Hematopoietic multipotent progenitor cell treated with erythropoietin and hydrocortisone succinate and interleukin-3 and kit ligand, for 17 days (in vitro differentiated cells): Measurements from ENCODE around the gene MYOM3.

Experiments used
- DNase-seq: peaks from one replicate; pipeline ENCODE4 v3.0.0-alpha.2; 2015; ENCODE audit warnings: low spot score

MYOM3 gene

DNA sequence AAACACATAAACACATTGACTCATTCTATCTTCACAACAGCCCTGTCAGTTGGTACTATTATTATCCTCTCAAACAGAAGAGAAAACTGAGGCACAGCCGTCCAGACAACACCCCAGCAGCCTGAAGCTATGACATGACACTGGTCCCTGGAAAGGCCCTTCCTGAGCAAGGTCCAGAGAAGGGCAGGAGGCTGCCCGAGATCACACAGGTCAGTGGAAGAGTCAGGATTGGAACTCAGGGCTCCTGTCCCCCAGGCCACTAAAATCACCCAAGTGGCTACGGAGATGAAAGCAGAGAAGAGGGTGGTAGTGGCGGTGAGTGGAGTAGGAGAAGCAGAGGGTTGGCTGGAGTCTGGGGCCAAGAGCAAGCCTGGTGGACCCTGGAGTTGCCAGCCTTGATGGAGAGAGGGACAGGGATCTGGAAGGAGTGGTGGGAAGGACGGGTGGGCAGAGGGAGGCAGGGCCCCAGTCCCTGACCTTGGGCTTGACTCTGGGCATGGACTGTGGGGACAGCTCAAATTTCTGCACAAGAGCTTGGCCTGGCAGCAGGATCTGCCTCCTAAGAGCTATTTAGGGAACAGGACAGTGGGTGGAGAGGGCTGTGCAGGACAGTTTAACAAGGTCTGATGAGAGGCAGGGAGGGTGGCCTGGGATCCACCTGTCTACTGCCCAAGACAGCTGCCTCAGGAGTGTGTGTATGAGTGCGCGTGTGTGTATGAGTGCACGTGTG is 15.8 kb downstream of the MYOM3 start:
- no peak for DNase-seq

DNA sequence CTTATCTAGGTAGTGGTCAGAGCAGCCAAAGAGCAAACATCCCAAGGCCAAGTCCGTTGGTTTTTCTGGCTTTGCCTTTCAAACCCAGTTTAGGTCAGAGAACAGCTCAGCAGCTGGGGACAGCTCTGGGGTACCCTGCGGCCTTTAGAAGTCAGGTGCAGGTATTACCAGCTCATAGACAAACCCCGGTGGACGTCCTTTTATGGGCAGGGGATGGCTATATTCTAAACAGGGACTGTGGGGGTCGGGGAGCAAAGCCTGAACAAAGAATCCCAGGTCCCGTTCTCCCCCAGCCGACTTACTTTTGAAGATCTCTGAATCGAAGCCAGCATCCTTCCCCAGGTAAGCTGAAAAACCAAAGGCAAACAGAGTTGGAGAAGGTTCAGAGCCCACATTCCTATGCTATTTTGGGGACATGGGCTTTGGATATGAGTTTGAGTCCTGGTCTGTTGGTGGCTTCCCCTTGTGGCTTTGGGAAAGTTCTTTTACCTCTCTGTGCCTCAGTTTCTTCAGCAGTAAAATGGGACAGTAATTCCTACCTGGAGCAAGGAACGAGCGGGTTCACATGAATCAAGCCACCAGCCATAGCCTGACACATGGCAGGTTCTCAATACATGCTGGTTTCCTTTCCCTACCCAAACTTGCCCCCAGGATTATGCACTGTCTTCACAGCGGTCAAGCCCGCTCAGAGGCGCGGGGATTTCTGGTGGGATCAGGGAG is 16.6 kb downstream of the MYOM3 start:
- no peak for DNase-seq

DNA sequence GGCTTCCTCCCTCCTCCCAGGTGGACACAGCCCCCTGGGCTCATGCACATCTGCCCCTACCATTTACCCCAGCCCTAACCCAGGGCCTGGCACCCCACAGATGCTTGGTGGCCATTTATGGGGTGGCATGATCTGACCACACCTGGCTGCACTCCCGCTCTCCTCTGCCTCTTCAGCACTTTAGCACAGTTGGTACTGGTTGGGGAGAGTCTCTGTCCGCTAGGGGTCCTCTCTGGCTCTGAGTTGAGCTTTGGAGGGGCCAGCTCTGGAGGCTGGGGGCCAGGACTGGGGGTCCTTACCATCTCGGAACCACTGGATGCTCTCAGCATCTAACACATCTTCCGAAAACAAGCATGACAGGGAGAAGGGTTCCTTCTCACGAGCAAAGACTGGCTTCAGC is 17.4 kb downstream of the MYOM3 start:
- no peak for DNase-seq

DNA sequence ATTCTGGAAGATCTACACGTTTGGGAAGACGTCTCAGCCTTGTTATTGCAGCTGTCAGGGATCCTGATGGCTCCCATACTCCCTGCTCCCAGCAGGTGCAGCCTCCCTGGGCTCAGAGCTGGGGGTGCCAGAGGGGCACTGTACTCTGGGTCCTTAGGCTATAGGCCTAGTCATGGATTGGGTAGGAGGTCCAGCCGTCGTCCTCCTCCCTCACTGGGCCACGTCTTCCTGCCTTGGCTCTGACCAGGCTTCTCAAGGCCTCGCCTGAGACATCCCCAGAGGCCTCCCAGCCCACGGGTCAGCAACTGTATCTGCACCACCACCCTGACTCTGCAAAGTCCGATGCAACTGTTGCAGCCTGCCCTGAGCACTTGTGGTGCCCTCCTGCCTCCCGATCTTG is 18.2 kb downstream of the MYOM3 start:
- DNase-seq: no peak

DNA sequence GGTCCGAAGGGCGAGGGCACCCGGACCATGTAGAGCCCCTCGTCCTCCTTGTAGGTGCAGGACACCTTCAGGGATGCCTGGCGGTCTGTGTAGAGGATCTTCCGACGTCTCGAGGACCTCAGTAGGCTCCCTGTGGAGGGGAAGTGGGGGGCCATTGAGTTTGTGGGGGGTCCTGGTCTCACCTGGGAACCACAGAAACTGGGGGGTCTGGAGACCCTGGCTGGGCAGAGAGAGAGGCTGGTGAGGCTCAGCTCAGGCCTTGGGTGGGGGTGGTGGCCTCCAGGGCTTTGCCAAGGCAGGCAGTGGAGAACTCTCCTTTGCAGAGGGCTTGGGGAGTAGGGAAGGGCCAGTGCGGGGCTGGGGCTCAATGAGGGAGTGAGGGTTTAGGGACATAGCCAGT is 19.0 kb downstream of the MYOM3 start:
- no peak for DNase-seq

DNA sequence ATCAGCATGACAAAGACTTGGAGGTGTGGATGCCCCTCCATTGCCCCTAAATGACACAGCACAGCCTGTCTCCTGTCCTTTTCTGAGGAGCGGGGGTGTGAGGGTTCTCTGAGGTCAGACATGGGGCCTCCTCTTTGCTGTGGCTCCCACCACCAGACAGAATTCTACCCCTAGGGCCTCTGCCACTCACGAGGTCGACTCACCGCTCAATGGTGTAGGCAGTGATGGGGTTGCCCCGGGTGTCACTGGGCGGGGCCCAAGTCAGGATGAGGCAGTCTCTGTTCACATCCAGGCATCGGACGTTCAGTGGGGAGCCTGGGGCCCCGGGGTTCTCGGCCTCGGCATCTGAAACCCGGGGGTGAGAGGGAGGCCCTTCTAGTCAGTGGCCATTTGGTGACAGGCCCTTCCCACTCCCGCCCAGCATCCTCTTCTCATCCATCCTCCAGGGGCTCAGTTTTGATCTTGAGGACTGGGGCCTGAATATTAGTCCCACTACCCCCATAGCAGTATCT is 19.9 kb downstream of the MYOM3 start:
- DNase-seq: no peak

DNA sequence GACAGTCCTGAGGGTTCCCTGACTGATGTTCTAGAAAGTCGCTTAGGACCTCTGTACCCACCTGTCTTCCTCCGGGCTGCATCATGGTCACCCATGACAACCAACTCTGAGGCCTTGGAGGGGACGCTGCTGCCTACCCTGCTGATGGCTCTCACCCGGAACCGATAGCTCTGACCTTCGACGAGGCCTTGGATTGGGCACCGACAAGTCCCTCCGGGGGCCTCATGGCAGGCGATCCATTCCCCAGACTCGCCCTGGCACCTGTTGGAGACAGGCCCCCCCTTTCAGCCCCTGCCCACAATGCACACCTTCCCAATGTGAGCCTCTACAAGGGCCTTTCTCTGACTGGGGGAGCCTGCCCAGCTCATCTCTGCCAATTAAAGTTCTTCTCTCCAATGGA is 21.2 kb downstream of the MYOM3 start:
- no peak for DNase-seq

DNA sequence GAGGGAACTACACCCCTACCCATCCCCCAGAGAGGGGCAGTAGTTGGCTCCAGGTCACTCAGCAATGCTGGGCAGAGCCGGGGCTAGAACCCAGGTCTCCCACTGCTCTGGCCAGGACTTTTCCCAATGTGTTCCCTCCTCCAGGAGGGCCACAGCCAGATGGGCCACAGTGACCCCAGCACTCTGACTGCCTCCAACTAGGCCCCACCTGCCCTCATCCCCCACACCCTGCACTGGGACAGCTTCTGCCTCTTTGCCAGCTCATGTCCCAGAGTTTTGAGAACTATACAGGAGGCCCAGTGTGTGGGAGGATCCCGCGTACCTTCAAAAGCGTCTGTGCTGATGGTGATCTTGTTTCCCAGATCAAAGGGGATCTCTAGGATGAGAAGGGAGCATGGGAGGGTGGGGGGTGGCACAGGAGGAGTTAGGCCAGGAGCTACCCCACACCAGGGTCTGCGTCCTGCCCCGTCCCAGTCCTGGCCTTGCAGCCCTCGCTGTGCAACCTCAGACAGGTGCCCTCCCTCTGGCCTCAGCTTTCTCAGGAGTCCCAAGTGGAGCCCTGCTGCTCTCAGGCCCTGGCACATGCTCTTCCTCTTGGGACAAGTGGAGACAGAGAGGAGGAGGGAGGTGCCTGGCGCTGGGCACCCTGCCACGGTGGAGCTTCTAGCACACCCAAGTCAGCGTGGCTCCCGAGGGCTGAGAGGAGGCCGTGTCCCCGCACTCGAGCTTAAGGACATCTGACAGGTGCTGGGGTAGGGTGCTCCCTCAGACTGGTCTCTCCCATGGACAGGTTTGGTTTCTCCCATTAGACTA is 22.0 kb downstream of the MYOM3 start:
- DNase-seq: no peak

DNA sequence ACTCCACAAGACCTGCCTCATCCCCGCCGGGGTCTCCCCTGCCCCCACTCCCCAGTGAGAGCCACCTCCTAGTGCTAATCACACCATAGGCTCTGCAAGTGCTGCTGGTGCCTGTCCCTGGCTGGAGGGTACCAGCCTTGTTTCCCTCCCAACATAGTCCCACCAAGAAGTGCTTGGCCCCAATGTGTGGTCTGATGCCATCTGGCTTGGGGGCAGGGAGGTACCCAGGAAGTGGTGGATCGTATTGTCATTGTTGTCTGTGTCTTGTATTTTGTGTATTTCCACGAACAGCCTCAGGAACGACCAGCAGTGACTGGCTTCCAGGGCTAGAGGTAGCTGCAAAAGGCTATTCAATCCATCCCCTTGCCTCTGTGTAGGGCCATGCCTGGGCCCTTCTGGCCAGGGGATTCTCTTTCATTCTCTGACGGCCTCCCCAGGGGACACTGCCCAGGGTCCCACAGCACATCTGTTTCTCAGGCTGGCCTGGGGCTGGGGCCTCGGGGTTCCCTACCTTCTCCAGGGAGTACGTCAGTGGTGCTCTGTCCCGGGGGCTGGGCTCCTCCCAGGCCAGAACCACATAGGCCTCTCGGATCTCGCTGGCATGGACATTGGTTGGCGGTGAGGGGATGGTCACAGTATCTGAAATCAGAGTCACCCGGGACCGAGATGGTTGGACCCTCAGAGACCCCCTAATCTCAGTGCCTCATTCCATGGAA is 22.8 kb downstream of the MYOM3 start:
- DNase-seq: no peak

DNA sequence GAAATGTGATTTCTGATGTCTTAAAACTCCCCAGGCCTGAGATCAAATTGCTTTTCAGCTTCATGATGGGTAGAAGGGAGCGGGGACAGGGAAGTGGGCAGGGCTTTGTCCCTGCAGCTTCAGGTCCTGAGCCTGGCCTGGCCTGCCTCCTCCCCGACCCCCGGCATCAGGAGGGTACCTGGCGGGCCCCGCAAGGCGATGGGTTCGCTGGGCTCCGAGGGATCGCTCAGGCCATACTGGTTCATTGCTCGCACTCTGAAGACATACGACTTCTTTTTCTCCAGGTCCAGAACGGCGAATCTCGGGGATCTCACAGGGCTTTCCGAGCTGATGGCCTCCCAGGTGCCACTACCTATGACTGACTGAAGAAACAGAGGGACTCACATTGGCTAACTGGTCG is 25.5 kb downstream of the MYOM3 start:
- no peak for DNase-seq

DNA sequence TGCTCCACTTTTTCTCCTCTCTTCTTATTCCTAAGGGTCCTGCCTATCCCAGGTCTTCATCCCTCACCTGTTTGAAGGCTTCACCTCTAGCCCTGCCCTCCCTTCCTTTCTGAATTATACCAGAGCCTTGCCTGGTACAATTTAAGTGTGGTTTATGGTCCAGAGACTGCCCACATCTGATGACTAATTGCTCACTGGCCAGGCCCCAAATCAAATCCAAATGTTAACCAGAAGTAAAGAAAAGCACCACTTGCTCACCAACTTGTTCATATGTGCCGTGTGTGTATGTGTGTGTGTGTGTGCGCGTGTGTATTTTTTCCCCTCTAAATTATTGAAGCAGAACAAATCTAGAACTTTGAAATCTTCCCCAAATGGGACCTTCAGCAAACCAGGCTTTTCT is 26.4 kb downstream of the MYOM3 start:
- DNase-seq: no peak

DNA sequence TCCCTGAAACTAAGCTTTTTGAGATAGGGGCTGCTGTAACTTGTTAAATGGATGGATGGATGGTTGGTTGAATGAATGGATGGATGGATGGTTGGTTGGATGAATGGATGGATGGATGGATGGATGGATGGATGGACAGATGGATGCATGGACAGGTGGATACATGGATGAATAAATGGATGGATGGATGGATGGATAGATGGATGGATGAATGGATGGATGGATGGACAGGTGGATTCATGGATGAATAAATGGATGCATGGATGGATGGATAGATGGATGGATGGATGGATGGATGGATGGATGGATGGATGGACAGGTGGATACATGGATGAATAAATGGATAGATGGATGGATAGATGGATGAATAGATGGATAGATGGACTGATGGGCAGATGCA is 26.9 kb downstream of the MYOM3 start:
- DNase-seq: no peak

DNA sequence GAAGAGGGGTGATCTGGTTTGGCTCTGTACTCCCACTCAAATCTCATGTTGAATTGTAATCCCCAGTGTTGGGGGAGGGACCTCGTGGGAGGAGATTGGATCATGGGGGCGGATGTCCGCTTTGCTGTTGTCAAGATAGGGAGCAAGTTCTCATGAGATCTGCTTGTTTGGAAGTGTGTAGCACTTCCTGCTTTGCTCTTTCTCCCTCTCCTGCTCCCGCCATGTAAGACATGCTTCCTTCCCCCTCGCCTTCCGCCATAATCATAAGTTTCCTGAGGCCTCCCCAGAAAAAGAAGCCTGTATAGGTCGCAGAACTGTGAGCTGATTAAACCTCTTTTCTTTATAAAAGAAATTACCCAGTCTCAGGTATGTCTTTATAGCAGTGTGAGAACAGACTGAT is 27.9 kb downstream of the MYOM3 start:
- no peak for DNase-seq

DNA sequence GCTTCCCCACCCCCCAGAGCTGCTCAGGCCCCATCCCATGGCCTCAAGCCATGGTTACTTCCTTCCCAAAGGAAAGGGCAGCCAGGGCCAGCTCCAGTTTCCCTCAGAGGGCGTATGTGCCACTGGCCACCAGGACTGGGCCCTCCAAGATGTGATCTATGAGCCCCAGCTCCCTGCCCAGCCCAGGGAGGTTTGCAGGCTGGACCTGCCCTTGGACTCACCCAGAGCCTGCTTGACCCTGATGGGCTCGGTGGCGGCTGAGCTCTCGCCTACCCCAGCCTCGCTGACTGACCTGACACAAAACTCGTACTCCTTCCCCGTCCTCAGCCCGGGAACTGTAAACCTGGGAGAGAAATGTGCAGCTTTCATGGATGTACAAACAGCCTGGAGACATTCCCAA is 29.6 kb downstream of the MYOM3 start:
- DNase-seq: no peak

DNA sequence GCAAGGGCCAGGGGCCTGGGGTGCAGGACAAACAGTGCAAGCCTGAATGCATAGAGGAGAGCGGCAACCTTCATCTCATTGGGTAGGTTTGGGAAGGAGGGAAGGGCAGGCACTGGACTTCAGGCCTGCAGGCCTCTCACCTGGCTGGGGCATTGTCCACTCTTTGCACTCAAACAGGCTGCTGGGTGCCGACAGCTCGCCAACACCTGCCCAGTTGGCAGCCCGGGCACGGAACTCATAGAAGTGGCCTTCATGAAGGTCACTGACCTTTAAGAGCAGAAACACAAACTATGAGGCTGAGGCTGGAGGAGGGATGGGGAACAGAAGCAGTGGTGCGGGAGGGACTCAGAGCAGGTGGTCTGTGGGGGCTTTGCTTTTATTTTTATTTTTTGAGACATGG is 30.7 kb downstream of the MYOM3 start:
- DNase-seq: no peak

DNA sequence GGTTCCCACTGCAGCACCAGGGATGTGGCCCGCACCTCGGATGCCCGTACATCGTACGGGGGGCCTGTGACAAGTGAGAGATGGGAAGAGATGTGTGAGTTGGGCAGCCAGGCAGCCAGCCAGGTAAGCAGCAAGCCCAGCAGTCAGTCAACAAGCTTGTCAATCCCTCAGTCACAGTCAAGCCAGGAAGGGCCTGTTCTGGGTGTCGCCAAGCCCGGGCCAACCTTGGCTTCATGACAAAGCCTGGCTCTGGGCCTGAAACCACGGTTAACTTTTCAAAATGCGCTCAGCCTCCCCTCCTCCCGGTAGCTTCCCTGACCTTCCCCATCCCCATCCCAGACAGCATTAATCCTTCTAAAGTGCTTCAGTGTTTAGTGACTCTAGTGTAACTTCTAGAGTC is 31.8 kb downstream of the MYOM3 start:
- DNase-seq: no peak

DNA sequence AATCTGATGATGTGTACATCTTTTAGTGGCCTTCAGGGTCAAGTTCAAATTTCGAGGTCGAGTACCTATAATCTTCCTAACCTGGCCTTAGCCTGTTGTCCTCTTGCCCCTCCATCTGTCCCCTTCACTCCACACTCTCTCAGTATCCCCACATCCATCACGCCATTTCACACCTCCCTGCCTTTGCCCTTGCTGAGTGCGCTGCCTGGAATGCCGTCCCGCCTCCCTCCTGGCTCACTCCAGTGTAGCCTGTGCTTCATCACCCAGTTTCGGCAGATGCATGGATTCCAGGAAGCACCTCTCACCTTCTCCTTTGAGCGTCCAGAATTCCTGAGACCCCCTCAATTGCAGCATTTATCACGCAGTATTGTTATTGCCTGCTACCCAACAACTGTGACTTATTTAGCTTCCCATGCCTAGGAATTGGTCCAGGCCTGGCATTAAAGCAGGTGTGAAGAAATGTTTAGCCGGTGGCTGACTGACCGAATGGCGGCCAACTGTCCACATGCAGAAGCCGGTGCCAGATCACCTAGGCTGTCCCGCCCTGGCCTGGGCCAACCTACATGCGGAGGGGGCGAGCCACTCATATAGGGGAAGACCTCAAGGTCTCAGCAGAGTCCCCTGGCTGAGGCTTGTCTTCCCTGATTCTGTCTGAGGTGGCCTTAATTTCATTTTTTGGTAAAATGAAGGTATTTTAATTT is 34.5 kb downstream of the MYOM3 start:
- no peak for DNase-seq

DNA sequence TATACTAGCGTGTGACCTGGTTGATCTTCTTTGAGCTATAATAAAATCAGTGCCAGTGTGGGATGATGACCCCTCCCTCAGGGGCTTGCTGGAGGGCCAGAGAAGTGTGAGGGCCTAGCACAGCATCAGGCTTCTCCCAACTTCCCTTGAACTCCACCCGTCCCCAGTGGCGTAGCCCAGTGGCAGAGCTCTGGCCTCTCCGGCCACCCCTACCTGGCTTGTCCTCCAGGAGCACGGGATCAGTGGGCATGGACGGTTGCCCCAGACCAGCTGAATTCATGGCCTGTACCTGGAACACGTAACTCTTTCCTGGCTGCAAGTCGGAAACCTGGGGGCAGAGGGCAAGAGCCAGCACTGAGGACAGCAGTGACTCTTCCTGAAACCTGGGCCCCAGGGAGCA is 36.0 kb downstream of the MYOM3 start:
- no peak for DNase-seq

DNA sequence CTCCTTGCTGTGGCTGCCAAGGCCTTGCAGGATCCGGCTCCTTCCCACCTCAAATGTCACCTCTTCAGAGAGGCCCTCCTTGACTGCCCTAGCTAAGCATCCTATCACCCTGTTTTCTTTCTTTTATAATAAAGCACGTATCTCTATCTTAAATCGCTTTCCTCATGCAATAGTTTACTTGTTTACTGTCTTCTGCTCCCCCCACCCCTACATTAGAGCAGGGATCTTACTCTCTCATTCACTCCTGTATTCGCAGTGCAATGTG is 36.4 kb downstream of the MYOM3 start:
- no peak for DNase-seq

DNA sequence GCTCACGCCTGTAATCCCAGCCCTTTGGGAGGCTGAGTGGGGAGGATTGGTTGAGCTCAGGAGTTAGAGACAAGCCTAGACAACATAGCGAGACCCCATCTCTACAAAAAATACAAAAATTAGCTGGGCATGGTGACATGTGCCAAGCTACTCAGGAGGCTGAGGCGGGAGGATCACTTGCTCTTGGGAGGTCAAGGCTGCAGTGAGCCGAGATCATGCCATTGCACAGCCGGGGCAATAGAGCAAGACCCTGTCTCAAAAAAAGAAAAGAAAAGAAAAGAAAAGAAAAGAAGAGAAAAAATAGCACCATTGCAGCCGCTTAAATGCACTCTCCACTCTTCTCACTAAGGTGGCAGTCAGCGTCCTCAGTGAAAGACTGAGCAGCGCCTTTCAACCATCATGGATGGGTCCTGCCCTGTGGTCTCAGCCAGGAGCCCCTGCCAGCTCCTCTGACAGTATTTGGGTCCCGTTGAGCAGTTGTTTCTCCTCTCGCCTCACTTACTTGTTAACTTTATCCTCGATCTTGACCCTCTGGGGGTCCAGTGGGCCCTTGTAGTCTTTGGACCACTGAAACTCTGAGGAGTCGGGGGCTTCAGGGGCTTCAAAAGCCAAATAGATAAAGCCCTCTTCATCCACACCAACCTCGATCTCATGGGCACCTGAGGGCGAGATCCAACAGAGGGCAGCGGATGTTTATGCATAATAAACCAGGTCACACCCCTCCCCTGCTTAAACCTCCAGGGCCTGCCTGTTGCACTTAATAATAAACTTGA is 36.9 kb downstream of the MYOM3 start:
- no peak for DNase-seq

DNA sequence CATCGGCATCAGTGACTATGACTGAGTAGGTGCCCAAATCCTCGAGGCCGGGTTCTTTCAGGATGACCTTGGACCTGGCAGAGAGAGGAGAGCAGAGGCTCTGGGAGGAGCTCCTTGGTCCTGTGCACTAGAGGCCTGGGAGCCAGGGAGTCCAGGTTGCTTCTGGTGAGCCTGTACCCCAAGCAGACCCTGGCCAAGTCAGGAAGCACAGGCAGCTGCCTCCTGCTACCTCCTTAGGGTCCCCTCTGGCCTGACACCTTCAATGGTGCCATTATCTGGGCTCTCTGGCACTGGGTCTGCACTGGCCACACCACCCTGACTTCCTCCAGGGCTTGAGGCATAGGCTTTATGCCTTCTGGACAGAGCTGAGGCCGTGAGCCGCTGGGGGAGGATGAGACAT is 37.7 kb downstream of the MYOM3 start:
- no peak for DNase-seq
